ENCODE data around the gene UBFD1.
"Not testable (repeated sequence)": the region's sequence is repeated elsewhere in the genome, so short reads cannot be mapped to it uniquely, and the experiment has no call there.

UBFD1 gene, protein sequence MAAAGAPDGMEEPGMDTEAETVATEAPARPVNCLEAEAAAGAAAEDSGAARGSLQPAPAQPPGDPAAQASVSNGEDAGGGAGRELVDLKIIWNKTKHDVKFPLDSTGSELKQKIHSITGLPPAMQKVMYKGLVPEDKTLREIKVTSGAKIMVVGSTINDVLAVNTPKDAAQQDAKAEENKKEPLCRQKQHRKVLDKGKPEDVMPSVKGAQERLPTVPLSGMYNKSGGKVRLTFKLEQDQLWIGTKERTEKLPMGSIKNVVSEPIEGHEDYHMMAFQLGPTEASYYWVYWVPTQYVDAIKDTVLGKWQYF

GRCh38 chr16:23556881-23557778, at the start of gene UBFD1, which contains the start of gene EARS2:
UBFD1 (plus strand) TSS chr16:23557727; CDS start chr16:23557743, 16 bp downstream.
EARS2 (minus strand) TSS chr16:23557350; CDS start chr16:23557343, 7 bp downstream.
- DNase-seq = peak; percentile 93 to 94

DNA sequence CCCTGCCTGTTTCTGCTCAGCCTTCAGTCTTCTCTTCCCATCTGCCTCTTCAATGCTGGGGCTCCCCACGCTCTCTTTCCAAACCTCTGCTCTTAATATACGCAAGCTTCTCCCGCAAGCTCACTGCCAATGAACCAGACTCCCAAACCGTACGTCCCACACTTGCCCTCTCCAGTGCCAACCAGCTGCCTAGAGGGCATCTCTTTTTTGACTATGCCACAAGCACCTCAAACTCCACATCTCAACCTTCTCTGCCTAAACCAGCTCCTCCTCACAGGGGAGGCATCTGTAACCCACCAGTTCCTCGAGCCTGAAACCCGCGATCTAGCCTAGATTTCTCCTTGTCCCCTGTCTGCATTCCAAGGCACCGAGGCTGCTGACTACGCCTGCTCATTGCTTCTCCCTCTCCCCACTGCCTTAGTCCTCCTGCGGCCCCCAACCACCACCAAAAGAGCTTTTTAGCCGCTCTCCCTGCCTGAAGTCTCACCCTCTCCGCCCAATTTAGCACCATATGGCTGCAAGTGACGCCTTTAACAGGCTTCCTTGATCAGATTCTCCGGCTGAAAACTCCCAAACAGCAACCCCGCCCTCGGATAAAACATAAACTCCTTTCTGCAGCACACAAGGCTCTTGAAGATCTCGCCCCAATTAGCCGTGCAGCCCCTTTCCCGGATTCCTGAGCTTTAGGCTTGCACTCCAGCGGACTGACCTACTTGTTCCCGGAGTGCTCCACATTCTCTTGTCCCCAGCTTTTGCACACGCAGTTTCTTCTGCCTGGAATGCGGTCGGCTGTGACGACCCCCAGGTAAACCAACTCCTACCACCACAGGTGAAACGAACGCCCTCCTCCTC, 48.7 kb upstream of the UBFD1 start:
- DNase-seq = no peak

- DNase-seq = no peak
These were observed 48.1 kb upstream of the UBFD1 start for GRCh38 chr16:23509441-23509754.

GRCh38 chr16:23509782-23510163, 47.8 kb upstream of the UBFD1 start:
- DNase-seq = peak in 1 of 2 experiments; percentile 6

- DNase-seq = peak; percentile 67 to 68
These were observed 47.2 kb upstream of the UBFD1 start, which contains the start of gene GGA2 for GRCh38 chr16:23510164-23510914. GGA2 (minus strand) TSS chr16:23510494; CDS start chr16:23510411, 83 bp downstream.

- not testable (repeated sequence) for DNase-seq
These were observed 46.6 kb upstream of the UBFD1 start for GRCh38 chr16:23510915-23511270.

- DNase-seq = no peak
These were observed 45.8 kb upstream of the UBFD1 start for GRCh38 chr16:23511731-23512130.

DNA sequence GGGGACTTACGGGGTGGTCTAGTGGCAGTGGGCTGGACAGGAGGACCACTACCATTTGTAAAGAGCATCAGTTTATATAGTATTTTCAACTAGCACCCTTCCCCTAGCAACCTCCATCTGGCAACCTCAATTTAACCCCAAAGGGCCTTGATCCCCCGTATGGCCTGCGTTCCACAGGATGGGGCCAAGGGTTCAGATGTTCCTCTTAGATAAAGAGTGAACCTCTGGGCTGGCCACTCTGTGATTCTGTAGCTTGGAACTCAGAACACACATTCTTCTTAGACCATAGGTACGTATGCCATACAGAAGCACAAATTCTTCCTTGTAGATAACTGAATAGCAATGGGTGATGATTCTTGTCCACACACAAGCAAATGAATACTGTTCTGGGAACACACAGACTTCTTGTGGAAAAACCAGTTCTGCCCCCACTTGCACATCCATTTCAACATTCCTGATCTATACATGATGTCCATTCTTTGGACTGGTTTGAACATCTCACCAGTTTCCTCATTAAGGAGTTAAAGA, 45.3 kb upstream of the UBFD1 start:
- no peak for DNase-seq

DNA sequence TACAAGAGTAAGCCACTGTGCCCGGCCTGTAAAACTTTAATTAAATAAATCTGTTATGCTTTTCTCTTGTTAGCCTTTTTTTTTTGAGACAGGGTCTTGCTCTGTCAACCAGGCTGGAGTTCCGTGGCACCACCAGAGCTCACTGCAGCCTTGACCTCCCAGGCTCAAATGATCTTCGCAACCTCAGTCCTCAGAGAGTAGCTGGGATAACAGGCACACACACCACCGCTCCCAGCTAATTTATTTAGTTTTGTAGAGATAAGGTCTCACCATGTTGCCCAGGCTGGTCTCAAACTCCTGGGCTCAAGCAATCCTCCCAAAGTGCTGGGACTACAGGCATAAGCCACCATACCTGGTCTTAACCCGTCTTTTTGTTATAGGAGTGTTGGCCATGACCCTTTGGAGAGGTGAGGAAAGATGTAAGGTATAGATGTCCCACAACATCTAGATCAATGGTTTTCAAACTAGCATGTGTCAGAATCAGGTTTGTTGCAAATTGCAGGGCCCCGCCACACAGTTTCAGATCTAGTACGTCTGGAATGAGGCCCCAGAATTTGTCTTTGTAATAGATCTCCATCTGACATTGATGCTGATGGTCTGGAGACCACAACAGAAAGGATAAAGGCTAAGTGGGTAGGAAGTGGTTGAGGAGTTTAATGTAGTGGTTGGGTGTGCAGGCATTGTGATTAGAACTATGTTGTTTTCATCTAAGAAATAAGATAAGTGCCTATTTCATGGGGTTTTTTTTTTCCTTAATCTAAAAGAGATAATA, 43.0 kb upstream of the UBFD1 start:
- no peak for DNase-seq

DNA sequence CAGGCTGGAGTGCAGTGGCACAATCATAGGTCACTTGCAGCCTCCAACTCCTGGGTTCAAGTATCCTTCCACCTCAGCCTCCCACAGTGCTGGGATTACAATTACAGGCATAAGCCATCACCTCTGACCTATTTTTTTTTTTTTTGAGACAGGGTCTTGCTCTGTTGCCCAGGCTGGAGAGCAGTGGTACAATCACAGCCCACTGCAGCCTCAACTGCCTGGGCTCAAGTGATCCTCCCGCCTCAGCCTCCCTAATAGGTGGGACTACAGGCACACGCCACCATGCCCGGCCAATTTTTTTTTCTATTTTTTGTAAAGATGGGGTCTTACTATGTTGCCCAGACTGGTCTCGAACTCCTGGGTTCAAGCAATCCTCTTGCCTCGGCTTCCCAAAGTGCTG, 41.6 kb upstream of the UBFD1 start:
- no peak for DNase-seq

- no peak for DNase-seq
These were observed 41.0 kb upstream of the UBFD1 start for GRCh38 chr16:23516366-23517137.

DNA sequence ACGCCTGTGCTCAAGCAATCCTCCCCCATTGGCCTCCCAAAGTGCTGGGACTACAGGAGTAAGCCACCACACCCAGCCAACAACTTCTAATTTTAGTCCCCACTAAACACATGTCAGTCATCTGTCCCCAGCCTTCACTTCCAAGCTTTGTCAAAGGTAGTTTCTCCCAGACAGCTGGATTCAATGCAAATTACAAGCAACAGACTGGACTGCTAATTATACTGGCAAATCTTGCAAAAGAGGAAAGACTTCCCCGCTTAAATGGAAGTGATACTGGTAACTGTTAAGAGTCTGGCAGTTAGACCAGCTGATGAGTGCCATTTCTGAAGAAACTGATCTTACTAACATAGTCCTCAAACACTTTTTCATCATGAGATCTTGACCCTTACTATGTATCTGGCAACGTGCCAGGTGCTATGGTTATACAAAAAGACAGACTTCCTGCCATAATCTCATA, 39.1 kb upstream of the UBFD1 start:
- no peak for DNase-seq

DNA sequence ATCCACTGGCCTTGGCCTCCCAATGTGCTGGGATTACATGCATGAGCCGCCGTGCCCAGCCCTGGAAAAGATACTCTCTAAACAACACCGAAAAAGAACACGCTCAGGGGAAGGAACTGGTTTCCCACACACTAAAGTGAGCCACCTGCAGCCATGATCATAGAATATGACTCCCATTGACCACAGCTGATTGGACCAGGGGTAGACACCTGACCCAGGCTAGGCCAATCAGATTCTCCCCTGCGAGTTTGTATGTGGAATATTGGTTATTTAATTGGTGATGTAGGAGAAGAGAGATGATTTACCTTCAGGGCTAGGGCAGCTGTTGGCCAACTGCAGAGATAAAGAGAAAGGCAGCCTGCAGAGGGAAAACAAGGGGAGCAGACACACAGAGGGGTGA, 38.2 kb upstream of the UBFD1 start:
- no peak for DNase-seq

DNA sequence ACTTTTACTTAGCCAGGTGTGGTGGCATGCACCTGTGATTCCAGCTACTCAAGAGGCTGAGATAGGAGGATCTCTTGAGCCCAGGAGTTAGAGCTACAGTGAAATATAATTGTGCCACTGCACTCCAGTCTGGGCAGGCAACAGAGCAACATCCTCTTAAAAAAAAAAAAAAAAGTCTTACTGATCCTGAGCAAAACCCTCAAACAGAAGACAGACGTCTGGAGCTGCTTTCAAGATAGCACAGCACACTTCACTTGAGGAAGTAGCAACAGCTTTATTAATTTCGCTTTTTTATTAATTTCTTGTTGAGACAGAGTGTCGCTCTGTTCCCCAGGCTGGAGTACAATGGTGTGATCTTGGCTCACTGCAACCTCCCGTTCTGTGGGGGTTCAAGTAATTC, 37.0 kb upstream of the UBFD1 start:
- DNase-seq = no peak

- DNase-seq = no peak
These were observed 36.3 kb upstream of the UBFD1 start for GRCh38 chr16:23521037-23521743.

GRCh38 chr16:23521965-23522364, 35.6 kb upstream of the UBFD1 start:
- no peak for DNase-seq

- no peak for DNase-seq
These were observed 34.2 kb upstream of the UBFD1 start for GRCh38 chr16:23523321-23523720.

- no peak for DNase-seq
These were observed 33.6 kb upstream of the UBFD1 start for GRCh38 chr16:23523876-23524385.

- no peak for DNase-seq
These were observed 32.6 kb upstream of the UBFD1 start for GRCh38 chr16:23524886-23525285.

All from activated CD4-positive, alpha-beta T cell treated with anti-CD3 and anti-CD28 coated beads, Interleukin-2, amount 50 U/mL, for 4 hours (primary cell).